ENCODE data around the gene LYPD6B. TPM values are rescaled to one million over a fixed set of nuclear protein-coding genes. Genes with fewer than 3 reads are reported as not detected.

The LYPD6B gene
- total and polyA plus RNA-seq, 10 of the 15 experiments (the other 5 are each of a cell fraction or from before 2014, with no cell fraction given): 1.0 to 6.6 (median 4.0) TPM

GRCh38 chr2:149259136-149259535 lies 220.6 kb downstream of the LYPD6B start:
- DNase-seq (ENCODE audit: low read depth, low spot score): no peak
- Histone ChIP-seq H3K4me1 (ENCODE audit: control insufficient read depth, insufficient read depth, low read length) (no peaks in the 10 kb centered on the region), H3K36me3 (ENCODE audit: control insufficient read depth in 2 of 2, insufficient read depth in 2 of 2, low read length in 1 of 2) (no peaks in the 10 kb centered on the region), H3K4me3 (no peak overlapping the region), H3K9me3 (replicated peaks; ENCODE audit: control insufficient read depth, insufficient read depth, low read length) (no peaks in the 10 kb centered on the region; the same call in 2 of the 3 replicates), H3K27me3 (replicated peaks in 1 of 2; ENCODE audit: control insufficient read depth in 2 of 2, insufficient read depth in 2 of 2, low read length in 1 of 2) (no peaks in the 10 kb centered on the region), H2AFZ (ENCODE audit: control insufficient read depth, low read depth, low read length) (no peak overlapping the region), H3K27ac (ENCODE audit: control insufficient read depth, insufficient read depth) (no peak overlapping the region), H3K9ac (ENCODE audit: control insufficient read depth, insufficient read depth, low read length) (no peak overlapping the region), H3K79me2 (ENCODE audit: control insufficient read depth, insufficient read depth, low read length) (no peaks in the 10 kb centered on the region), H3K4me2 (ENCODE audit: control insufficient read depth, insufficient read depth) (no peak overlapping the region), H4K20me1 (ENCODE audit: control insufficient read depth, insufficient read depth) (no peaks in the 10 kb centered on the region)
- FAIRE-seq: no peak
- TF ChIP-seq RUNX3 (IDR thresholded peaks at IDR 0.05; ENCODE audit: low read length) (no peak), MTA2 (IDR thresholded peaks at IDR 0.05; ENCODE audit: low read depth) (no peak), MAX (IDR thresholded peaks at IDR 0.05; ENCODE audit: low read depth, low read length) (no peak), KDM1A (IDR thresholded peaks at IDR 0.05; ENCODE audit: borderline replicate concordance) (no peak), FOXM1 (IDR thresholded peaks at IDR 0.05; ENCODE audit: low read depth, low read length) (no peak), EGR1 (IDR thresholded peaks at IDR 0.05; ENCODE audit: borderline replicate concordance in 1 of 2, low read depth in 2 of 2, low read length in 2 of 2) (no peak), CBX5 (IDR thresholded peaks at IDR 0.05; ENCODE audit: low read depth) (no peak), NKRF (conservative IDR thresholded peaks at IDR 0.05) (no peak), HDGF (IDR thresholded peaks at IDR 0.05) (no peak)
- WGBS (ENCODE audit: insufficient coverage, insufficient replicate concordance, low lambda C conversion rate, missing lambda C conversion rate): 50% methylated on average over 4 of the region's 4 CpGs
- BruUV-seq (replicated peaks): no TSS peak
- in situ Hi-C loops (cut with MboI): no loop called here
- CTCF ChIA-PET: no interaction called here
- intact Hi-C loops (cut with micrococcal nuclease; ENCODE audit: unreplicated experiment): no loop called here
- no peak for ATAC-seq
- POLR2A ChIA-PET: no interaction called here
- SMC1A ChIA-PET (ENCODE audit: uncharacterized antibody, unreplicated experiment): no interaction called here
- RAD21 ChIA-PET (ENCODE audit: unreplicated experiment): no interaction called here
